Effector CD8-positive, alpha-beta T cell (primary cell): ENCODE results near the gene DAPK1.
"Not testable (repeated sequence)": the region's sequence is repeated elsewhere in the genome, so short reads cannot be mapped to it uniquely, and the experiment has no call there.

ENCODE experiments used
- DNase-seq: peaks from one replicate; lab custom pipeline; 2025; lab: John Stamatoyannopoulos, UW

Gene DAPK1

GRCh38 chr9:87543251-87543650 lies 45.6 kb downstream of the DAPK1 start:
- no peak for DNase-seq

- DNase-seq = no peak
These were observed 48.2 kb downstream of the DAPK1 start for GRCh38 chr9:87545858-87546257.

DNA sequence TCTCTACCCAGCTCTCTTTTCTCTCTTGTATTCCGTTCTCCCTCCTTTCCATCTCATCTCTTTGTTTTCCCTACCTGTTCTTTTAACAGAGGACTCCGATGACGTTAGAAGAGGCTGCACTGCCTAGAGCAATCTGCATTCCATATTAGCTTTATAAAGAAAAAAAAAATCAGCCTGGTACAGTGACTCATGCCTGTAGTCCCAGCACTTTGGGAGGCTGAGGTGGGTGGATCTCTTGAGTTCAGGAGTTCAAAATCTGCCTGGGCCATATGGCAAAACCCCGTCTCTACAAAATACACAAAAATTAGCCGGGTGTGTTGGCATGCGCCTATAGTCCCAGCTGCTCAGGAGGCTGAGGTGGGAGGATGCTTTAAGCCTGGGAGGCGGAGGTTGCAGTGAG lies 49.0 kb downstream of the DAPK1 start:
- no peak for DNase-seq

- DNase-seq = no peak
These were observed 50.0 kb downstream of the DAPK1 start for GRCh38 chr9:87547671-87548081.

- no peak for DNase-seq
These were observed 50.5 kb downstream of the DAPK1 start for GRCh38 chr9:87548159-87548558.

- not testable (repeated sequence) for DNase-seq
These were observed 51.4 kb downstream of the DAPK1 start for GRCh38 chr9:87549088-87549487.

DNA sequence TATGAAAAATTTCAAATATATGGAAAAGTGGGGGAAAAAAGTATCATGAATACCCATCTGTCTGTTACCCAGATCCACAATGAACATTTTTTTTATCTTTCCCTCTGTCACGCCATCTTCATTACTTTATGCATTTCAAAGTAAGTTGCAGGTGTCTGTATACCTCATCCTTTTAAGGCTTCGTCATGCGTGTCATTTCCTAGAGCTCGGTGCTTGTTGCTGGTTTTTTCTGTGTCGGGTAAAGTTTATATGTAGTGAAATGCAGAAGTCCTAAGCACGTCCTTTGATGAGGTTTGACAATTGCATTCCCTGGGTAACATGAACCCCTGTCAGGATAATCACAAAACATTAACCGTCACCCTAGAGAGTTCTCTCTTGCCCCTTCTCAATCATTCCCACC lies 52.1 kb downstream of the DAPK1 start:
- DNase-seq = no peak

- no peak for DNase-seq
These were observed 52.7 kb downstream of the DAPK1 start for GRCh38 chr9:87550253-87550954.

DNA sequence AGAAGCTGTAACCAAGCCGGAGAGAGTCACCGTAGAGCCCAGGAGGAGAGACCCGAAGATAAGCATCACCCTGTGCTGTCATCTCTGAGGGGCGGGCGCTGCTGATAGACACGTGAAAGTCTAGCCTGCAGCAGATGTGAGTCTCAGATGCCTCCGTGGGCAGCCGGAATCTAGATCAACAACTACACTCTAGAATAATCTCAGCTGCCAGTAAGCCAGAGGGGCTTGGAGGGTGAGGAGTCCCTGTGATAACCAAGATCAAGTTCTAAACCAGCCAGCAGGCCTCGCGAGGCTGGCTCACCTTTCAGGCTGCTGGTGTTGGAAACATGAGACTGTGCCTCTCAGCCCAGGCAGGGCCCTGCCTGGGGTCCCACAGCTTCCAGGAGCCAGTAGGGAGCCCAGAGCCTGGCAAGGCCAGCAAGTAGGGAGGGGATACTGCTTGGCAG lies 54.1 kb downstream of the DAPK1 start:
- no peak for DNase-seq

DNA sequence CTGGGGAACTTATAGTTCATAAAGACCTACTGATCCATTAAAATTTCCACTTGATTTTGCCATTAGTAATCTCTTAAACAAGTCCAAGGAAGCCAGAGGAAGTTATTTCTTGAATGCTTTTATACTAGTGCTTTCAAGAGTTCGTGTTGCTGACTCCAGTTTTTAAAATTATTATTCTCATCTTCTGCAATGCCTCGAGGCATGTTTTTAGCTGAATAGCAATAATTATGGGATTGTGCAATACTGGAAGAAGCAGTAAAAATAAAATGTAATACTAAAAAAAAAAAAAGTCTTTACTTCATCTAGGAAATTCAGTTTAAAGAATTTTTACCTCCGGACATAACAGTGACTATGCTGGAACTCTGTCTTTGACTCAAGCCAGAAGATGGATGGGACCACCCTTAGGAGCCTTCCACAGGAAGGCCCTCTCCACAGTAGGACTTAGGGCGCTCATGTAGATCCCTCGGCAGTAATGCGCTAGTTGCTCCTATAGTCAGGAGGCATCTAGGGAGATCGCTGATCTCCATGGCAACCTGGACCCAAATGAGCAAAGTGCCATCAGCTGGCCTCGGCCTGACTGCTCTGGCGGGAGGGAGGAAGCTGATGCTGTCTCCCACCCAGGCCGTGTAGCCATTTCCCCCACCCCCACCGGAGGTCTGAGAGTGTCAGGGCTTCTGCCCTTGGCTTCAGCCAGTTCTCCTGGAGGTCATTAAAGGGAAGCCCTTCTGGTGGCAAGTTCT lies 56.7 kb downstream of the DAPK1 start:
- no peak for DNase-seq

- no peak for DNase-seq
These were observed 57.3 kb downstream of the DAPK1 start for GRCh38 chr9:87554976-87555375.

- DNase-seq = no peak
These were observed 58.4 kb downstream of the DAPK1 start for GRCh38 chr9:87556039-87556438.

DNA sequence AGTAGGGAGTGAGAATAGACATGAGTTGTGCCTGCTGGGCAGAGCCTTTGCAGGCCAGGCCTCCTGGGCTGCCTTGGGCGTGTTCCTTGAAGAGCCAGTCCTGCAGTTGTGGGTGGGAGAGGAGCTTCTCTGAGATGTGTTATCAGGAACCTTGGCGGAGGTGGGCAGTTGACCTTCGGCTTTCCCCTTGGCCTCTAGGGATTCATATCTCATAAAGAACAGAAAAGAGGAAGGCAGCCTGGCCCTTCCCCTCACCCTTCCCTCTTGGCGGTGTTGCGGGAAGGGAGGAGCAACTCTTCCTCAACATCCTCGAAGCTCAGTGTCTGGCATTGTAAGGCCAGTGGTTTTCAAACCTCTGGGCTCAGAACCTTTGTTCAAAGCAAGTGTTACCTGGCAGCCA lies 59.2 kb downstream of the DAPK1 start:
- DNase-seq = no peak

DNA sequence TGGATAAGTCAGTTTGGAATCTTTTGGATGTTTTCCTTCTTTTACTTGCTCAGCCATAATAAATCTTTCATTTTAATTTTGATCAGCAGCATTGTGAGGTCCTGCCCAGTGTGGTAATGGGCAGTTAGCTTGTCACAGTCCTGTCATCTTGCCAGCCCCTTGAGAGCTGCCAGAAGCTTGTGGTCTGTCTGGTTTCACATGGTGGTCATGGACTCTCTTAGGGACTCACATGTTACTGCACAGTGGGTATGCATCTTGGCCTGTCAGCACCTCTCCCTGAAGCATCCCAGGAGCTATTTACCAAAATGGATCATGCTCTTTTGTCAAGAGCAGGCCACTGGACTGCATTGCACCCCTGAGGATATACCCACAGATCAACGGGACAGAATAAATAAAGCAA lies 60.3 kb downstream of the DAPK1 start:
- DNase-seq = no peak

DNA sequence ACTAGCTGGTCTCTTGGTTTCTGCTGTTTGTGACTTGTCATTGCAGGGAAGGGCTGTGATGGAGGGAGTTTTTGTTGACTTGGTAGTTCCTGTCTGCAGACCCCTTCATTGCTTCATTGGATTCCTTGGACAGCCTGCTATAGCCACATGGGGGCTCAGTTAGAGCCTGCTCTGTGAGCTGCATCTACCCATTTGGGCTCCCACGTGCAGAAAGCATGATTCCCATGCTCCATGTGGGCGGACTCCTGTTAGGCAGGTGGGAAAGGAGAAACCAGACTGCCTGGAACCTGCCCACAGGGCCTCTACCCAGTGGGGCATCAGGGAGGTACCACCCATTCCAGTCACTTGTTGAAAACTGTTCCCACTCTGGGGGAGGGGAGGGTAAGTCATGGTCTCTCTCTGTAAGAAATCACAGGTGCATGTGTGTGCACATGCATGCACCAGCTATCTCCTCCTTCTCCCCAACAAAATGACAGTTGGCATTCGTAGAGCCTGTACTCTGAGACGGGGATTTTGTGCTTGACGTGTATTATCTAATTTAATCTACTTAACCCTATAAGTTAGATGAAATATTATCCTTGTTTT lies 61.0 kb downstream of the DAPK1 start:
- DNase-seq = no peak

DNA sequence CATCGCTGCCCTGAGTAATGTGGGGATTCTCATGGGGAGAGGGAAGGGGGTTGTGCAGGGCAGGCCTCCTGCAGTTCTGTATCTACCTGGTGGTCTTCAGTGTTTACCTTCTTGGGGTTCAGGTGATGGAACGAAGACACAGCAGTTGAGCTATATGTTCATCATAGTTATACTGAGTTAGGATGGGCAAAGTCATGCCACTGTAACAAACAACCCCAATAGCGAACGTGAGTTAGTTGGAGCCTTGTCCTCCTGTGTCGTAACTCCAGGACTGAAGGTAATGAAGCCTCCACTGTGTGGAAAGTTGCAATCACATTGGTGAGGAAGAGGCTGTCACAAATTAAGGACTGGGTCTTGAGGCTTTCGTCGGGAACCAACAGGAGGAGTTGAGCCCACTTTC lies 64.4 kb downstream of the DAPK1 start:
- no peak for DNase-seq

DNA sequence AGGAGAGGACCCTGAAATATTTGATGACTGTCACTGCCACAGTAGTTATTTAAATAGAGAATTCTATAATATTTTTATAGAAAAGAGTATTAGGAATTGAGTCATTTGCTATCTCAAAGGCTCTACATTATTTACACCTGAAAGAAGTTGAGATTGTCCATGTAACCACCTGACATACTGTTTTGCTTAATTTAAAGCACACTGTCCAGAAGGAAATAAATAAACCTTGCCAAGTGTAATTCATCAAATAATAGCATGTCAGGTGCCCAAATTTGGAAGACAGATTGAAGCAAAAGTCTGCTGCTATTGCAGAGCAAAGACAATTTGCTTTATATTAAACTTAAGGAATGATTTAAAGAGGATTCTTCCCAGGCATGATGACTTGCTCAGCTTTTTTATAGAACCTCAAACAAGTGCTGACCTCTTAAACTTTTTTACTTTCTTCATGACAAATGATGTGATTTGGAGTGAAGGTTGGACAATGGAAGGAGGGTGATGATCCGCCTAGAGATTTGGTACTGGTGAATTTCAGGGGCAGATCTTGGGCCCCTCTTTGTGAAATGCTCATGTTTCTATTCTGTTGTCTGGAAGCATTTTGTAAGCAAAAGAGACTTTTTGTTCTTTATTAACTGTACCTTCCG lies 65.0 kb downstream of the DAPK1 start:
- no peak for DNase-seq

DNA sequence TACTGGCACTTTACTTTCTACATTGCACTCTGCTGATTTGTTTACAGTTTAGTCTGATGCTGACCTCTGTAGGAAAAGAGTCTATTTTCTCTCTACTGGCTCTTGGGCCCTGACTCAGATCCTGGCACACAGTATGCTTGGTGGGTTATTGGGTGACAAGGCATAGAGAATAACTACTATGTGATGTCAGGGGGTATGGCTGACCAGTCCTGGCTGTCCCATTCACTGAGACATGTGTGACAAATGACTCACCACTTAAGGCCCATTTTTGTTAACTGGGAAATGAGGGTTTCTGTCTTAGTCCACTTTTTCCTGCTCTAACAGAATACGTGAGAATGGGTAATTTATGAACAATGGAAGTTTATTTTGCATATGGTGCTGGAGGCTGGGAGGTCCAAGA lies 66.4 kb downstream of the DAPK1 start:
- DNase-seq = no peak

DNA sequence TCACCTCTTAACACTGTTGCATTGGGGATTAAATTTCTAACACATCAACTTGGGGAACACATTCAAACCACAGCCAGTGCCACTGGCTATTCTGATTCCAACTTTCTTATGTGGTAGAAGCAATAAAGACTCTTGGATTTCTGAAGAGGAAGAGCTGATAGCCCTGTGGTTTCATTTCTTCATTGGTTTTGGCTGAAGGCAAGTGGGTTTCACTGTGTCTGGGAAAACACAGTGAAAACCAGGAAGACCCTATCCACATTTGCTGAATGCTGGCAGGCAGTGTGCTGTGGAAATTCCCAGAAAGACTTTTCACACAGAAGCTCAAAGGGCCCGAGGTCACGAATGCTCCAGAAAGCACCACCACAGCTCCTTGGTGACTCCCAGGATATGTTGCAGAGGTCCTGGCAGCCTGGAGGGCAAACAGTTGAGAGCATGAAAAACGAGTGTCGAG lies 67.1 kb downstream of the DAPK1 start:
- no peak for DNase-seq

- no peak for DNase-seq
These were observed 69.3 kb downstream of the DAPK1 start for GRCh38 chr9:87567001-87567400.

DNA sequence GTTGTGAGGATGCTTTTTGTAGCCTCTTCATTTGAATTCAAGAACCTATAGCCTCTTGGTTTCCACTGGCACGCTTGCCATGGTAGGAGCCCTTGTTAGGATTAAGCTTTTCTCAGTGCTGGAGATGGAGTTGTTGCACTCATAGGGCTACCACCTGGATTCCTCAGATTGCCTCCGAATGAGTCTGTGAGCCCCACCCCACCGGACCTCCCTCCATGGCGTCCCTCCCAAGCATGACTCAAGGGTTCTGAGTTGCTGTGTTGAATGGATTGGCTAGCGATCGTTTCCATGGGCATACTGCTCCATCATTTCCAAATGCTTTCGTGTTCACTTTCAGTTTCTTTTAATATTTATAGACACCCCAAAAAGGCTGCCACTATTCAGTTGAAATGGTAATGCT lies 69.9 kb downstream of the DAPK1 start:
- DNase-seq = no peak

GRCh38 chr9:87567983-87568382 lies 70.3 kb downstream of the DAPK1 start:
- no peak for DNase-seq

DNA sequence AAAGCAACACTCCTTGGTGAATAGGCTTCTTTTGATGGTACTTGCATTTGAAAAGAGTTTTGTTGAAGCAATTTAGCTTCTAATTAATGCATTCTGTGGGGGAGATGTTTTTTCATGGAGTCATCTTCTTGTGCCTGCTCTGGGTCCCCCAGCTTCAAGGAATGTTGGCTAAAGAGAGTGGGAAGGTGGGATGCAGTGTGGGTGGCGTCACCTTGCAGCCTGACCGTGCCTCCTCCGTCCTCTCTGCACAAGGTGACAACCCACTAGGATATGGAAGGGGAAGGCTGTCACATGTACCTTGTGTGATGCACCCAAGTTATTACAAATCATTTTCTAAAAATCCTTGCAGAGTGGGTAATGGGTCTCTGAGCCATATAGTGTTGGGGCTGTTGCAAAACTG lies 70.7 kb downstream of the DAPK1 start:
- DNase-seq = no peak
